Colonic mucosa (tissue), 4 donors: ENCODE results near the gene SENP3. TPM values are rescaled to one million over a fixed set of nuclear protein-coding genes. Genes with fewer than 3 reads are reported as not detected.

ENCODE experiments used
- DNase-seq: peaks from one replicate; pipeline ENCODE4 v3.0.0-alpha.2; 2020
- H3K27ac ChIP-seq: fragments of 200-600 bp; one replicate; pipeline ENCODE4 v1.8.0; 2021
- H3K27me3 ChIP-seq: fragments of 200-600 bp; one replicate; pipeline ENCODE4 v1.8.0; 2021
- H3K36me3 ChIP-seq: fragments of 200-600 bp; one replicate; pipeline ENCODE4 v1.8.0; 2021
- H3K4me1 ChIP-seq: fragments of 200-600 bp; one replicate; pipeline ENCODE4 v1.8.0; 2021; ENCODE audit warnings: mild to moderate bottlenecking
- H3K4me3 ChIP-seq: fragments of 200-600 bp; one replicate; pipeline ENCODE4 v1.8.0; 2021
- H3K9ac ChIP-seq, 2 donors: one replicate each; pipeline ENCODE4 v1.7.0; 2013; ENCODE audit warnings: control low read depth in 2 of 2, low read depth in 2 of 2, low read length in 2 of 2
- H3K9me3 ChIP-seq: fragments of 200-600 bp; one replicate; pipeline ENCODE4 v1.8.0; 2021
- intact Hi-C: fragments of 100-400 bp; cut with DNase I; formaldehyde crosslinking; loops from one replicate; pipeline ENCODE4 v1.14.1; 2022
- total RNA-seq, 2 donors: library from RNA; stranded (reverse); fragmentation: NEBNext Ultra II Directional in 1 of 2; extraction: Animal tissue kit (Norgen Biotek cat#: 25700) in 1 of 2; gene quantifications; one replicate each; pipeline ENCODE4 v1.2.1, GENCODE V29; 2021
- TF ChIP-seq, protein P1 (sequence below): fragments of 200-600 bp; IDR thresholded peaks from one replicate; pipeline ENCODE4 v1.8.0; 2022; ENCODE audit warnings: antibody characterized with exemption, mild to moderate bottlenecking
- donor health status: healthy.
- donor health status: DM: no; HTN: no; CAD: no.
- donor health status: DM: no; HTN: no; CAD: no.

SENP3 gene
- total RNA-seq, 2 donors from 2014 or later, result 25.7 to 56.6 TPM

DNA sequence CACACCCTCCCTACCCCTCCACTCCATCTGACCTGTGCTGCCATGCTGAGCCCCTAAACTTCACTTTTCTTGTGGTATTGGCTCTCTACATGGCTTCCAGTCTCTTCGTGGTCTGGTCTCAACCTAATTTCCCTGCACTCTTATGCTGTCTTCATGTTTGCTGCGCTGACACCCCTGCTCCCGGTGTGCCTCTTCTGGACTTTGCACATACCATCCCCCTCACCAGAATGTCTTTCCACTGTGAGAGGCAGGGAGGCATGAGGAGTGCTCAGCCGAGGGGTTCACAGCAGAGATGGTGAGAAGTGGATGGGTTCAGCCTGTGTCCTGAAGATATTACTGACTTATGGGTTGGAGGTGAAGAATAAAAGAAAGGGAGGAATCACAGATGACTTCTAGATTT, 10.3 kb upstream of the SENP3 start:
- no peak for DNase-seq
- intact Hi-C loops, result no loop called here
- Histone ChIP-seq H3K27me3 (no peaks in the 10 kb centered on the region), H3K27ac (no peak overlapping the region), H3K36me3 (no peaks in the 10 kb centered on the region), H3K4me1 (peaks cover 5% of the 10 kb centered on the region), H3K9ac (no peak overlapping the region), H3K4me3 (no peak overlapping the region), H3K9me3 (no peaks in the 10 kb centered on the region)
- TF ChIP-seq, protein P1, sequence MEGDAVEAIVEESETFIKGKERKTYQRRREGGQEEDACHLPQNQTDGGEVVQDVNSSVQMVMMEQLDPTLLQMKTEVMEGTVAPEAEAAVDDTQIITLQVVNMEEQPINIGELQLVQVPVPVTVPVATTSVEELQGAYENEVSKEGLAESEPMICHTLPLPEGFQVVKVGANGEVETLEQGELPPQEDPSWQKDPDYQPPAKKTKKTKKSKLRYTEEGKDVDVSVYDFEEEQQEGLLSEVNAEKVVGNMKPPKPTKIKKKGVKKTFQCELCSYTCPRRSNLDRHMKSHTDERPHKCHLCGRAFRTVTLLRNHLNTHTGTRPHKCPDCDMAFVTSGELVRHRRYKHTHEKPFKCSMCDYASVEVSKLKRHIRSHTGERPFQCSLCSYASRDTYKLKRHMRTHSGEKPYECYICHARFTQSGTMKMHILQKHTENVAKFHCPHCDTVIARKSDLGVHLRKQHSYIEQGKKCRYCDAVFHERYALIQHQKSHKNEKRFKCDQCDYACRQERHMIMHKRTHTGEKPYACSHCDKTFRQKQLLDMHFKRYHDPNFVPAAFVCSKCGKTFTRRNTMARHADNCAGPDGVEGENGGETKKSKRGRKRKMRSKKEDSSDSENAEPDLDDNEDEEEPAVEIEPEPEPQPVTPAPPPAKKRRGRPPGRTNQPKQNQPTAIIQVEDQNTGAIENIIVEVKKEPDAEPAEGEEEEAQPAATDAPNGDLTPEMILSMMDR, result no peak

GRCh38 chr17:7552621-7553051, 9.1 kb upstream of the SENP3 start:
- H3K27ac ChIP-seq, result peak overlapping the region; percentile 36
- no peaks in the 10 kb centered on the region for H3K27me3 ChIP-seq
- TF ChIP-seq, protein P1, result no peak
- no peaks in the 10 kb centered on the region for H3K36me3 ChIP-seq
- H3K4me1 ChIP-seq, result peaks cover 8% of the 10 kb centered on the region
- intact Hi-C loops, result no loop called here
- H3K9me3 ChIP-seq, result no peaks in the 10 kb centered on the region
- no peak overlapping the region for H3K4me3 ChIP-seq
- no peak for DNase-seq
- no peak overlapping the region for H3K9ac ChIP-seq

DNA sequence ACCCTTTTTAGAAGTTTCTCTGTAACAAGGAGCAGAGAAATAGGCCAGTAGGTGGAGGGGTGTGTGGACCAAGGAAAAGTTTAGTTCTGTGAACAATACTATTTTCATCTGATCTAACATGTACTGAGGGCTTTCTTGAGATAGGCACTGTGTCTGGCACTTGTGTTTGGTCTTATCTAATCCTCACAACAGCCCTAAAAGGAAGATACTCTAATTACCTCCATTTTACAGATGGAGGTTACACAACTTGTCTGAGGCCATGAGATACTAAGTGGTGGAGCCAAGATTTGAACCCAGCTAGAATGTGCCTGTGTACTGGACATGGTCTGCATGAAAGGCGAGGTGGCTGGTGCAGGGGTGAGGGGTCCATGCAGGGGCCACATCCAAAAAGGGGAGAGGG, 8.4 kb upstream of the SENP3 start:
- no peak for DNase-seq
- H3K4me3 ChIP-seq, result no peak overlapping the region
- H3K9me3 ChIP-seq, result no peaks in the 10 kb centered on the region
- H3K9ac ChIP-seq, result no peak overlapping the region
- intact Hi-C loops, result no loop called here
- TF ChIP-seq, protein P1, result no peak
- H3K27ac ChIP-seq, result peak overlapping the region; percentile 53
- H3K27me3 ChIP-seq, result no peaks in the 10 kb centered on the region
- peaks cover 11% of the 10 kb centered on the region for H3K4me1 ChIP-seq
- no peaks in the 10 kb centered on the region for H3K36me3 ChIP-seq

GRCh38 chr17:7555320-7555948, 6.3 kb upstream of the SENP3 start:
- no peaks in the 10 kb centered on the region for H3K27me3 ChIP-seq
- H3K4me3 ChIP-seq, result no peak overlapping the region
- intact Hi-C loops, result no loop called here
- H3K9me3 ChIP-seq, result no peaks in the 10 kb centered on the region
- TF ChIP-seq, protein P1, result no peak
- H3K27ac ChIP-seq, result no peak overlapping the region
- DNase-seq, result peak; percentile 18
- no peaks in the 10 kb centered on the region for H3K36me3 ChIP-seq
- peaks cover 12% of the 10 kb centered on the region for H3K4me1 ChIP-seq
- H3K9ac ChIP-seq, result no peak overlapping the region

GRCh38 chr17:7556627-7557026, 5.1 kb upstream of the SENP3 start:
- TF ChIP-seq, protein P1, result no peak

More at GRCh38 chr17:7556627-7557026, 5.1 kb upstream of the SENP3 start:
- Histone ChIP-seq H3K27ac (peak overlapping the region; percentile 95), H3K27me3 (no peaks in the 10 kb centered on the region), H3K9me3 (no peaks in the 10 kb centered on the region), H3K4me1 (peaks cover 16% of the 10 kb centered on the region), H3K4me3 (peak overlapping the region; percentile 27), H3K9ac (peak overlapping the region; percentile 71 to 100), H3K36me3 (no peaks in the 10 kb centered on the region)
- intact Hi-C loops, result no loop called here
- DNase-seq, result peak; percentile 79
